GM23248 (cell line): Measurements from ENCODE around the gene SLC30A3. TPM values are rescaled to one million over a fixed set of nuclear protein-coding genes. Genes with fewer than 3 reads are reported as not detected.

Experiments used
- DNase-seq: peaks from one replicate; pipeline ENCODE4 v3.0.0-alpha.2; 2015
- H2AFZ ChIP-seq: fragments of 200-600 bp; sonication (generic); 2 replicates; pipeline ENCODE4 v1.6.1; 2016; ENCODE audit warnings: antibody characterized with exemption
- H3F3A ChIP-seq: fragments of 200-600 bp; sonication (generic); 2 replicates; pipeline ENCODE4 v1.6.1; 2016; ENCODE audit warnings: mild to moderate bottlenecking, antibody characterized with exemption, mixed run types; ENCODE audit not compliant: insufficient read depth
- H3K27ac ChIP-seq: fragments of 200-600 bp; sonication (generic); 2 replicates; pipeline ENCODE4 v1.5.1; 2016; ENCODE audit warnings: mild to moderate bottlenecking
- H3K27me3 ChIP-seq: fragments of 200-600 bp; sonication (generic); replicated peaks from 2 replicates; pipeline ENCODE4 v1.6.1; 2016; ENCODE audit warnings: mild to moderate bottlenecking; ENCODE audit not compliant: insufficient read depth
- H3K36me3 ChIP-seq: fragments of 200-600 bp; sonication (generic); 2 replicates; pipeline ENCODE4 v1.6.1; 2016; ENCODE audit warnings: low read depth, mild to moderate bottlenecking
- H3K4me1 ChIP-seq: fragments of 200-600 bp; sonication (generic); 2 replicates; pipeline ENCODE4 v1.6.1; 2016; ENCODE audit warnings: mild to moderate bottlenecking; ENCODE audit not compliant: insufficient read depth
- H3K4me2 ChIP-seq: fragments of 200-600 bp; sonication (generic); one replicate; pipeline ENCODE4 v1.6.1; 2016; ENCODE audit warnings: mild to moderate bottlenecking; ENCODE audit not compliant: unreplicated experiment
- H3K4me3 ChIP-seq: fragments of 200-600 bp; sonication (generic); 2 replicates; pipeline ENCODE4 v1.5.1; 2016; ENCODE audit warnings: mild to moderate bottlenecking
- H3K79me2 ChIP-seq: fragments of 200-600 bp; sonication (generic); 2 replicates; pipeline ENCODE4 v1.6.1; 2016; ENCODE audit warnings: mild to moderate bottlenecking; ENCODE audit not compliant: insufficient read depth
- H3K9ac ChIP-seq: fragments of 200-600 bp; sonication (generic); 2 replicates; pipeline ENCODE4 v1.6.1; 2016; ENCODE audit warnings: mild to moderate bottlenecking
- H3K9me2 ChIP-seq: fragments of 200-600 bp; sonication (generic); 2 replicates; pipeline ENCODE4 v1.6.1; 2016; ENCODE audit warnings: mixed run types, mild to moderate bottlenecking, moderate library complexity; ENCODE audit not compliant: insufficient read depth
- H3K9me3 ChIP-seq: fragments of 200-600 bp; sonication (generic); one replicate; pipeline ENCODE4 v1.6.1; 2017; ENCODE audit warnings: low read depth
- H4K20me1 ChIP-seq: fragments of 200-600 bp; sonication (generic); 2 replicates; pipeline ENCODE4 v1.6.0; 2016; ENCODE audit not compliant: insufficient read depth
- EZH2 ChIP-seq: fragments of 200-600 bp; sonication (generic); IDR thresholded peaks from 2 replicates; pipeline ENCODE4 v1.6.1; 2018; ENCODE audit warnings: antibody characterized with exemption, mild to moderate bottlenecking; ENCODE audit not compliant: insufficient read depth, poor library complexity, severe bottlenecking
- EZH2phosphoT487 ChIP-seq: fragments of 200-600 bp; sonication (generic); IDR thresholded peaks from 2 replicates; pipeline ENCODE4 v1.6.1; 2018; ENCODE audit warnings: antibody characterized with exemption, moderate library complexity, mild to moderate bottlenecking, low read depth; ENCODE audit not compliant: insufficient read depth
- WGBS, 2 experiments: methylation state at CpG; one replicate each; pipeline ENCODE4 v1.1.6; 2015 to 2017; ENCODE audit warnings: low lambda C conversion rate in 2 of 2, low coverage in 1 of 2; ENCODE audit errors: missing lambda C conversion rate in 2 of 2; 5-methylcytosine and 5-hydroxymethylcytosine counted together
- in situ Hi-C: fragments of 300-500 bp; cut with MboI; formaldehyde crosslinking; loops from 2 replicates; pipeline ENCODE4 v1.15.0; 2020
- polyA plus RNA-seq: library from polyadenylated mRNA; unstranded; fragments of >200 nt; fragmentation: Nextera tagmentation; extraction: Ambion mirVana; gene quantifications from 2 replicates; pipeline ENCODE4 v1.2.1, GENCODE V29; 2016
- total RNA-seq: library from RNA; depleted of rRNA; stranded (reverse); fragments of >200 nt; shearing (Covaris generic); gene quantifications from 2 replicates; pipeline ENCODE4 v1.2.3, GENCODE V29; 2014

The SLC30A3 gene
- total and polyA plus RNA-seq, 2 experiments from 2014 or later = not detected

DNA sequence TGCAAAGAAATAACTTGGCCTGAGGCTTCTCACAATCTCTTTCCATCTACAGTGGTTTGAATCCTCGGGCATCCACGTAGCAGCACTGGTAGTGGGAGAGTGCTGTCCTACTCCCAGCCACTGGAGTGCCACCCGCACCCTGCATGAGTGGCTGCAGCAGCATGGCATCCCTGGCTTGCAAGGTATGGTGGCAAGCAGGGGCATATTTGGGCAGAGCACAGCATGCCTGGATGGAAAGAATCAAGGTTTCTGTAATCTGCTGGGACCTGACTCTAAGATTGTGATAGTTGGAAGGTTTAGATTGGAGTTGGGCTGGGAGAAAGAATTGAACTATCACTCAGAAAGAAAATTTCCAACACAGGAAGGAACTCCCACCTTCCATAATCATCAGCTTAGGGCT, 41.7 kb downstream of the SLC30A3 start:
- 98 to 99% methylated on average over 3 of the region's 3 CpGs for WGBS, 2 experiments
- H2AFZ ChIP-seq = no peak overlapping the region
- H3K79me2 ChIP-seq = peaks cover 24% of the 10 kb centered on the region
- H3K27me3 ChIP-seq = no peaks in the 10 kb centered on the region
- no peaks in the 10 kb centered on the region for H3K9me3 ChIP-seq
- no peaks in the 10 kb centered on the region for H4K20me1 ChIP-seq
- H3K4me3 ChIP-seq = no peak overlapping the region
- no peak overlapping the region for H3K9ac ChIP-seq
- in situ Hi-C loops = no loop called here
- H3K4me1 ChIP-seq = 0 out of 2 replicates have a peak, but pooled peaks cover 3% of the 10 kb centered on the region
- DNase-seq = no peak
- H3K27ac ChIP-seq = no peak overlapping the region
- H3K36me3 ChIP-seq = peaks cover 24% of the 10 kb centered on the region
- H3K4me2 ChIP-seq = no peak overlapping the region
- no peaks in the 10 kb centered on the region for H3K9me2 ChIP-seq
- no peaks in the 10 kb centered on the region for H3F3A ChIP-seq
- TF ChIP-seq EZH2 = no peak
- TF ChIP-seq EZH2phosphoT487 = no peak

DNA sequence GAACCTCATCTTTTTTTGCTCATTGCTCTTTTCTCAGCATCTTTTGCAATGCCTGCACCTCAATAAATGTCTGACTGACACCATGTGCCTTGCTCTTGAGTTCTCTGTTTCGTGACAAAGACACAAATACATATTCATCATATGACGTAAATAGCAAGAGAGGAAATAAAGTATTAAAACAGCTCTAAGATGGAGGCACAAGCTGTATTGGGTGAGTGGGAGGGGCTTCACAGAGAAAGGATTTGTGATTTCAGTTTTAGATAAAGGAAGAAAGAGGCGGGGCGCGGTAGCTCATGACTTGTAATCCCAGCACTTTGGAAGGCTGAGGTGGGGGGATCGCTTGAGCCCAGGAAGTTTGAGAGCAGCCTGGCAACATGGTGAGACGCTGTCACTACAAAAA, 42.8 kb downstream of the SLC30A3 start:
- DNase-seq = no peak
- in situ Hi-C loops = no loop called here

DNA sequence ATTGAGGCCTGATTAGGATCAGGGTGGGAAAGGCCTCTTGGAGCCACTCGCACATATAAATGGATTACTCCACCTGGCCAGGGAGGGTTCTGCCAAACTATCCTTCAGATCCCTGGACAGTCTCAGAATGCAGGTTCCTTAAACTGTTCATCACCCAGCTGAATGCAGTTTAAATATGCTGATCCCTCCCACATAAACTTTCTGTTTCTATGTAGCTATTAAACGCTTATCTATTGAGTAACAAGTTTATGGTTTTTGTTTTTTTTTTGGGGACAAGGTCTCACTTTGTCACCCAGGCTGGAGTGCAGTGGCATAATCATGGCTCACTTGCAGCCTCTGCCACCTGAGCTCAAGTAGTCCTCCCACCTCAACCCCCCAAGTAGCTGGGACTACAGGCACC, 43.8 kb downstream of the SLC30A3 start:
- H3K27ac ChIP-seq = no peak overlapping the region
- H3K9me3 ChIP-seq = no peaks in the 10 kb centered on the region
- peaks cover 31% of the 10 kb centered on the region for H3K79me2 ChIP-seq
- H3K4me2 ChIP-seq = no peak overlapping the region
- H3K4me1 ChIP-seq = 0 out of 2 replicates have a peak, but pooled peaks cover 3% of the 10 kb centered on the region
- H2AFZ ChIP-seq = no peak overlapping the region
- 0 out of 2 replicates have a peak, but pooled peaks cover 1% of the 10 kb centered on the region for H3F3A ChIP-seq
- no peak overlapping the region for H3K4me3 ChIP-seq
- H4K20me1 ChIP-seq = no peaks in the 10 kb centered on the region
- no peak for DNase-seq
- in situ Hi-C loops = no loop called here
- H3K9me2 ChIP-seq = no peaks in the 10 kb centered on the region
- no peaks in the 10 kb centered on the region for H3K27me3 ChIP-seq
- no peak for TF ChIP-seq EZH2phosphoT487
- TF ChIP-seq EZH2 = no peak
- WGBS, 2 experiments = 96 to 97% methylated on average over 2 of the region's 2 CpGs
- peaks cover 13% of the 10 kb centered on the region for H3K36me3 ChIP-seq
- no peak overlapping the region for H3K9ac ChIP-seq

More for the DNA sequence above, 42.8 kb downstream of the SLC30A3 start:
- Histone ChIP-seq H3K27me3 (no peaks in the 10 kb centered on the region), H3K4me3 (no peak overlapping the region), H3K79me2 (peaks cover 24% of the 10 kb centered on the region), H3F3A (no peaks in the 10 kb centered on the region), H3K27ac (no peak overlapping the region), H3K4me2 (no peak overlapping the region), H3K36me3 (peaks cover 20% of the 10 kb centered on the region), H2AFZ (no peak overlapping the region), H4K20me1 (no peaks in the 10 kb centered on the region), H3K9me3 (no peaks in the 10 kb centered on the region), H3K4me1 (0 out of 2 replicates have a peak, but pooled peaks cover 3% of the 10 kb centered on the region), H3K9me2 (no peaks in the 10 kb centered on the region), H3K9ac (no peak overlapping the region)
- 96 to 97% methylated on average over 7 of the region's 7 CpGs for WGBS, 2 experiments
- no peak for TF ChIP-seq EZH2phosphoT487
- no peak for TF ChIP-seq EZH2

DNA sequence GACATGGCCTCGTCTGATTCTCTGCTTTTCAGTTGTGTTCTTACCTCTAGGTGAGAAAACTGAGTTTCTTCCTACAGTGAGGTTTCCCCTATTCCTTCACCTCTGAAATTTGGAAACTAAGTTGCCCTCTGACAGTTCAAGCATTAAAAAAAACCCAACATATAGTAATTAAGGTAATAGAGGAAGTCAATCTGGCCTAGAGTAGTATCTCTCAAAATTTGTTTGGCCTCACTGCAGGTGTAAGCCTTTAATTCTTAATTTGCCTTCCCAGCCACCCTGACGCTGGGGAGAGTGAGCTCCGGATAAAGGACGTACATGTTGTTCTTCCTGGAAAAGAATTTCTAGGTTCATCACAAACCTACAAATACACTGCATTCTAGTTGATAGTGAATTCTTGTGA, 44.2 kb downstream of the SLC30A3 start:
- H3K36me3 ChIP-seq = peaks cover 10% of the 10 kb centered on the region
- peak overlapping the region; percentile 85 for H3K9ac ChIP-seq
- in situ Hi-C loops = no loop called here
- H3K27me3 ChIP-seq = no peaks in the 10 kb centered on the region
- no peak overlapping the region for H2AFZ ChIP-seq
- no peak for TF ChIP-seq EZH2phosphoT487
- TF ChIP-seq EZH2 = no peak
- H3K4me3 ChIP-seq = peak overlapping the region; percentile 81
- H3K4me1 ChIP-seq = peaks cover 4% of the 10 kb centered on the region
- no peak overlapping the region for H3K4me2 ChIP-seq
- no peaks in the 10 kb centered on the region for H3K9me3 ChIP-seq
- no peak for DNase-seq
- peaks cover 35% of the 10 kb centered on the region for H3K79me2 ChIP-seq
- H3K9me2 ChIP-seq = no peaks in the 10 kb centered on the region
- 75 to 80% methylated on average over 4 of the region's 4 CpGs for WGBS, 2 experiments
- no peaks in the 10 kb centered on the region for H4K20me1 ChIP-seq
- no peak overlapping the region for H3K27ac ChIP-seq
- H3F3A ChIP-seq = peaks cover 3% of the 10 kb centered on the region; the same call in 1 of the 2 replicates
